Measurements from ENCODE around the gene VGLL2.

- TF ChIP-seq, protein P1, sequence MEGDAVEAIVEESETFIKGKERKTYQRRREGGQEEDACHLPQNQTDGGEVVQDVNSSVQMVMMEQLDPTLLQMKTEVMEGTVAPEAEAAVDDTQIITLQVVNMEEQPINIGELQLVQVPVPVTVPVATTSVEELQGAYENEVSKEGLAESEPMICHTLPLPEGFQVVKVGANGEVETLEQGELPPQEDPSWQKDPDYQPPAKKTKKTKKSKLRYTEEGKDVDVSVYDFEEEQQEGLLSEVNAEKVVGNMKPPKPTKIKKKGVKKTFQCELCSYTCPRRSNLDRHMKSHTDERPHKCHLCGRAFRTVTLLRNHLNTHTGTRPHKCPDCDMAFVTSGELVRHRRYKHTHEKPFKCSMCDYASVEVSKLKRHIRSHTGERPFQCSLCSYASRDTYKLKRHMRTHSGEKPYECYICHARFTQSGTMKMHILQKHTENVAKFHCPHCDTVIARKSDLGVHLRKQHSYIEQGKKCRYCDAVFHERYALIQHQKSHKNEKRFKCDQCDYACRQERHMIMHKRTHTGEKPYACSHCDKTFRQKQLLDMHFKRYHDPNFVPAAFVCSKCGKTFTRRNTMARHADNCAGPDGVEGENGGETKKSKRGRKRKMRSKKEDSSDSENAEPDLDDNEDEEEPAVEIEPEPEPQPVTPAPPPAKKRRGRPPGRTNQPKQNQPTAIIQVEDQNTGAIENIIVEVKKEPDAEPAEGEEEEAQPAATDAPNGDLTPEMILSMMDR (IDR thresholded peaks at IDR 0.05; ENCODE audit: low read length), result no peak
- TF ChIP-seq EZH2 (IDR thresholded peaks at IDR 0.05; ENCODE audit: borderline replicate concordance, low read length), result no peak
Observed at GRCh38 chr6:117231466-117231865, 33.9 kb upstream of the VGLL2 start.
